Bronchial epithelial cell (primary cell): Measurements from ENCODE around the gene MREG. TPM values are rescaled to one million over a fixed set of nuclear protein-coding genes. Genes with fewer than 3 reads are reported as not detected.

Experiments
- DNase-seq: peaks from one replicate; pipeline ENCODE4 v3.0.0-alpha.2; 2010; ENCODE audit warnings: low read depth
- FAIRE-seq: peaks from 2 replicates; lab custom pipeline; 2011; peaks lifted over from hg19 to GRCh38; lab: Jason Lieb, UNC
- H3K27me3 ChIP-seq: 2 replicates; pipeline ENCODE4 v1.5.1; 2011; ENCODE audit warnings: low read length; ENCODE audit not compliant: control insufficient read depth, insufficient read depth
- H3K36me3 ChIP-seq: 2 replicates; pipeline ENCODE4 v1.5.1; 2011; ENCODE audit warnings: low read length; ENCODE audit not compliant: control insufficient read depth, insufficient read depth
- H3K4me3 ChIP-seq: 2 replicates; pipeline ENCODE4 v1.5.1; 2011; ENCODE audit warnings: mild to moderate bottlenecking, low read depth, low read length, control low read depth
- total RNA-seq: library from RNA; depleted of rRNA; stranded (reverse); fragments of >200 nt; gene quantifications from 2 replicates; pipeline ENCODE4 v1.2.1, GENCODE V29; 2014
- TF ChIP-seq, protein P1 (sequence below): IDR thresholded peaks from 2 replicates; pipeline ENCODE4 v1.5.1; 2011; ENCODE audit warnings: mild to moderate bottlenecking, moderate library complexity, low read length, control low read depth, inconsistent platforms; ENCODE audit not compliant: insufficient read depth, severe bottlenecking

MREG gene
- total RNA-seq, 1 donor from 2014 or later: 24.7 TPM

DNA sequence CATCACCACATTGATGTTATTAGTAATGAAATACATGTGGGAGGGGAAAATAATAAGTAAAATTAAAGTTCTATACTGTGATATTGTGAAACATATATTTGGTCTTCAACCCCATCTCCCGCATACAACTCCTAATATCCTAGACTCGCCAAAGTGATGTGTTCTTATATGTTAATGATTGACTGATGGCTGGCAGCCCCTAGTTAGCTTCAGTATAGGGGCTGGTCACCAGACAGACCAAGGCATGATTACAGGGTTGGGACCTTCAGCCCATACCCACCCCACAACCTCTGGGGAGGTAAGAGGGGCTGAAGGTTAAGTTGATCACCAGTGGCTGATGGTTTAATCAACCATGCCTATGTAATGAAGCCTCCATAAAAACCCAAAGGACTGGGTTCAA is 28.1 kb upstream of the MREG start:
- Histone ChIP-seq H3K36me3 (peaks cover 1% of the 10 kb centered on the region), H3K4me3 (no peak overlapping the region), H3K27me3 (no peaks in the 10 kb centered on the region)
- DNase-seq (no peak), FAIRE-seq (no peak)
- TF ChIP-seq, protein P1, sequence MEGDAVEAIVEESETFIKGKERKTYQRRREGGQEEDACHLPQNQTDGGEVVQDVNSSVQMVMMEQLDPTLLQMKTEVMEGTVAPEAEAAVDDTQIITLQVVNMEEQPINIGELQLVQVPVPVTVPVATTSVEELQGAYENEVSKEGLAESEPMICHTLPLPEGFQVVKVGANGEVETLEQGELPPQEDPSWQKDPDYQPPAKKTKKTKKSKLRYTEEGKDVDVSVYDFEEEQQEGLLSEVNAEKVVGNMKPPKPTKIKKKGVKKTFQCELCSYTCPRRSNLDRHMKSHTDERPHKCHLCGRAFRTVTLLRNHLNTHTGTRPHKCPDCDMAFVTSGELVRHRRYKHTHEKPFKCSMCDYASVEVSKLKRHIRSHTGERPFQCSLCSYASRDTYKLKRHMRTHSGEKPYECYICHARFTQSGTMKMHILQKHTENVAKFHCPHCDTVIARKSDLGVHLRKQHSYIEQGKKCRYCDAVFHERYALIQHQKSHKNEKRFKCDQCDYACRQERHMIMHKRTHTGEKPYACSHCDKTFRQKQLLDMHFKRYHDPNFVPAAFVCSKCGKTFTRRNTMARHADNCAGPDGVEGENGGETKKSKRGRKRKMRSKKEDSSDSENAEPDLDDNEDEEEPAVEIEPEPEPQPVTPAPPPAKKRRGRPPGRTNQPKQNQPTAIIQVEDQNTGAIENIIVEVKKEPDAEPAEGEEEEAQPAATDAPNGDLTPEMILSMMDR: no peak

DNA sequence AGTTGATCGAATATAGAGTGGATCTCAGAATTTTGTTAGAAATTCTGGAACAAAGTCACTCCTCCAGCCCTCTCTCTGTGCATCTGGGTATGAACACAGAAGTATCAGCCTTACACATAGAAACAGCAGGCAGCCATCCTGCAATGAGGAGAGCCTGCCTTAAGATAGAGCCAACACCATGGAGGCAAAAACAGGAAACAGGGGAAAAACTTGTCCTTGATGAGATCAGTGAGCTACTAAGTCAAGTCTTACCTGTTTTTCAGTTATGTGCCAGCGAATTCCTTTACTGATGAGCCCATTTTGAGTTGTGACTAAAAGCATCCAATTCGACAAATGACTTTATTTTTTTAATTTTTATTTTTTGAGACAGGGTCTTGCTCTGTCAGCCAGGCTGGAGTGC is 26.6 kb upstream of the MREG start:
- peaks cover 1% of the 10 kb centered on the region for H3K36me3 ChIP-seq
- no peaks in the 10 kb centered on the region for H3K27me3 ChIP-seq
- no peak for DNase-seq
- H3K4me3 ChIP-seq: no peak overlapping the region
- FAIRE-seq: no peak
- TF ChIP-seq, protein P1: no peak

DNA sequence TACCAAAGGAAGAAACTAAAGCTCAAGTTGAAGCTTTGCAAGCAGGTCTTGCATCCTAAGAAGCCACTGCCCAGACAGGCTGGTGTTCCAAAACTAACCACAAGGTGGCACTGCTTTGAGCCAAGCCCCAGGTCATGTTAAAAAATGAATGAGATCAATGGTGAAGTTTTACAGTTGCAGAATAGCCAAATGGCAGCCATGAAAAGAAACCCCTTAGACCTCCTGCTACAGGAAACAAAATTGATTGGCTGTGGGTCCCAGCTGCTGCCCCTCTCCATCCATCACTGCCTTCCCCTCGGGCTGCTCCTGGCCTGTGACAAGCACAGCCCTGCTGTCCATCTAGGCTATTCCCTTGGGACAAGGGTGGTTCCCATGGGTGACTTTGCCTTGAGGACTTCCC is 20.7 kb upstream of the MREG start:
- TF ChIP-seq, protein P1: peak; percentile 84
- FAIRE-seq (no peak), DNase-seq (peak; percentile 76)
- no peak overlapping the region for H3K4me3 ChIP-seq
- H3K27me3 ChIP-seq: no peaks in the 10 kb centered on the region
- no peaks in the 10 kb centered on the region for H3K36me3 ChIP-seq

DNA sequence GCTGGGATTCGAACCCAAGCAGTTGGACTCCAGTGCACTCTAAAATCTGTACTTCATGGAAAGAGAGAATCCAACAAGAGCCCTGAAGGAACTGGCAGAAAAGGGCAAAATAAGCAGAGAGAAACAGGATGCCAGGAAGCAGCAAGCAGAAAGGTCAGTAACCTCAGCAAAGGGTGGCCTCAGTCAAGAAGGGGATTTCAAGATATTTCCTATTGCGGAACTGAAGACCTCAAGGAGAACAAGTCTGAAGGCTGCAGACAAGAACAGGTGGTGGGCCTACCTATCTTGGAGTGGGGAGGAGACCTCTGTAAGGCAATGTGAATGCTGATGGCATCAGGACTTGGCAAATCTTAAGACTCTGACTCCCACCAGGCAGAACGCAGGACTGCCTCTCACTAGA is 20.1 kb upstream of the MREG start:
- H3K27me3 ChIP-seq: no peaks in the 10 kb centered on the region
- no peaks in the 10 kb centered on the region for H3K36me3 ChIP-seq
- FAIRE-seq: no peak
- TF ChIP-seq, protein P1: no peak
- no peak for DNase-seq
- no peak overlapping the region for H3K4me3 ChIP-seq

DNA sequence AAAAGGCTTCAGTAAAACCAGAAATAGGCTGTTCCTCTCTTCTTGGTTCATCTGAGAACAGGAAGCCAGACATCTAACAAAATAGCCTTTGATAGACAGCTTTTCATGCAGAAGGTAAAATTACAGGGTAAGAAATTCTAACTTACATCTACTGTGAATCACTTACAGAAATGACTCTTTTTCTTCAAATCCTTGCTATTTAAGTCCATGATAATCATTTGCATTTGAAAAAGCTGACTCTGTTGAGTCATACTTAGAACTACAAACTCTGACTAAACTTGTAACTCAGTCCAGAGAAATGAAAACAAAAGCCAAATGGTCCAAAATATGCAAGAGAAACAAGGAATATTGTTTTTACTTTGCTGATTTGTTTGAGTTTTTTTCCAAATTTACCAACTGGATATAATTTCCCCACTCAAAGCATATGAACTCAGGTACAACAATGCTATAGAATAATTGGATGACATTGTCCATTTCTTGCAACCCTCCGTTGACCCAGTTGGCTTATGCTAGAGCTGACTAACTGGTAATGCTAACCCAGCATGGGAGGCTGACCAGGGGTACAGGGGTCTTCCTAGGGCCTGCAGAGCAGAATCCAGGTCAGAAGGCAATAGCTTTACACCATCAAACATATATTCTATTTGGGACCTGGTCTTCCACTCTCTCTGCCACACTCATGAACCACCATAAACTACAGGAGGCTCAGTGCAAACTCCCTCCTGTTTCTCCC is 18.8 kb upstream of the MREG start:
- TF ChIP-seq, protein P1: no peak
- Histone ChIP-seq H3K4me3 (no peak overlapping the region), H3K27me3 (no peaks in the 10 kb centered on the region), H3K36me3 (no peaks in the 10 kb centered on the region)
- FAIRE-seq (no peak), DNase-seq (peak; percentile 80)

DNA sequence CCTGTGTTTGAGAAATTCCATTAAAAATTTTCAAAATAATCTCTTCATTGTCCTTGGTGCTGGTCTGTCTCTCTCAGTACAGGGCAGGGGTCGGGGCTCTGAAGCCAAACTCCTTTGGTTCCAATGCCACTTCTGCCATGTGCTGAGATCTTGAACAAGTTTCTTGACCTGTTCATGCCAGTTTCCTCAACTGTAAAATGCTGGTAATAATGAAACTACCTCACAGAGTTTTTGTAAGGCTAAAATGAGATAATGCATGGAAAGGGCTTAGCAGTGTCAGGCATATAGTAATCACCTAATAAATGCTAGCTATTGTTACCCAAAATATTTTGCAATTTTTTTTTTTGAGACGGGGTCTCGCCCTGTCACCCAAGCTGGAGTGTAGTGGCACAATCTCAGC is 16.9 kb upstream of the MREG start:
- DNase-seq (no peak), FAIRE-seq (no peak)
- no peak overlapping the region for H3K4me3 ChIP-seq
- no peaks in the 10 kb centered on the region for H3K36me3 ChIP-seq
- H3K27me3 ChIP-seq: no peaks in the 10 kb centered on the region
- TF ChIP-seq, protein P1: no peak
